G401 (cell line): ENCODE results near the gene C1RL. TPM values are rescaled to one million over a fixed set of nuclear protein-coding genes. Genes with fewer than 3 reads are reported as not detected.

Source experiments
- DNase-seq: peaks from one replicate; pipeline ENCODE4 v3.0.0-alpha.2; 2015; ENCODE audit warnings: low spot score
- in situ Hi-C: cut with HindIII; loops from 2 replicates; pipeline ENCODE4 v1.10.0; 2016; ENCODE audit warnings: low sequenced_read_pairs, mixed read lengths
- total RNA-seq: library from RNA; depleted of rRNA; stranded (reverse); fragments of >200 nt; shearing (Covaris generic); gene quantifications from 2 replicates; pipeline ENCODE4 v1.2.3, GENCODE V29; 2014

The C1RL gene
- total RNA-seq, 1 experiment from 2014 or later = 5.4 TPM

DNA sequence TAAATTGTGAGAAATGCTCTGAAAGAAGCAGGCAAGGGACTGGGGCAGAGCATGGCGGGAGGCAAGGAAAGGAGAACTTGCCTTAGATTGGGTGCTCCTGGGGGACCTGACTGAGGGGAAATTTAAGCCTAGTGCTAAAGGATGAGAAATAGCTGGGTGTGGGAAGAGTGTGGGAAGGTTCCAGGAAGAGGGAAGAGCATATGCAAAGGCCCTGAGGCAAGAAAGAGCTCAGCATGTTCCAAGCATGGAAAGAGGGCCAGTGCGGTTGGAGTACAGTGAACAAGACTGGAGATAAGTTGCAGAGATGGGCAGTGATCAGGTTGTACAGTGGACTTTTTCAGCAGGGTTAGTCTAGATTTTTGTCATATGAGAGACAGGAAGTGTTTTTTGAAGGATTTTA lies 30.2 kb upstream of the C1RL start:
- in situ Hi-C loops = no loop called here
- DNase-seq = no peak

DNA sequence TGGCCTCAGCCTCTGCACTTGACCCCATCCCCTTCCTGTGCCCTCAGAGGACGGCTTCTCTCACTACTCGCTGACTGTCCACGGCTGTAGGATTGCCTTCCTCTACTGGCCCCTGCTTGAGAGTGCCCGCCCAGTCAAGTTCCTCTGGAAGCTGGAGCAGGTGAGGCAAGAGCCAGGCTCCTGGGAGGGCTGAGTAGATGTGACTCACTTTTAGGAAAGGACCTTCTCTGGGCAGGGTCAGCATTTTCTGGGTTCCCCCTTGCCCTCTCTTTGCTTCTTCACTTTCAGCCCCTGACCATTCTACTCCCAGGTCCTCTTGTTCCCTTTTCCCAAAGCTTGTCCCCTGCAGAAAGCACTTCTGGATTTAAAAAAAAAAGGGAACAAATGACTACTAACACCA lies 28.9 kb upstream of the C1RL start:
- in situ Hi-C loops = no loop called here

DNA sequence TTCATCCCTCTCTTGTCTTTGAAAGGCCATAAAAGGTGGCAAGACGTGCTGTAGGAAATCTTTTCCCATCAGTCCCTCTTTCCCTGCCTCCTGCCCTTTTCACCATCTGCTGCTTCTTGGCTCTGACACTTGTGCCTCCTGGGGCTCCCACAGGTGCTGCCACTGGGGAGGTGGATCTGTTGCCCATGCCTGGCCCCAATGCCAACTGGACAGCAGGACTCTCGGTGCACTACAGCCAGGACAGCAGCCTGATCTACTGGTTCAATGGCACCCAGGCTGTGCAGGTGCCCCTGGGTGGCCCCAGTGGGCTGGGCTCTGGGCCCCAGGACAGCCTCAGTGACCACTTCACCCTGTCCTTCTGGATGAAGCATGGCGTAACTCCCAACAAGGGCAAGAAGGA lies 27.7 kb upstream of the C1RL start:
- in situ Hi-C loops = no loop called here

More for the DNA sequence above, 28.9 kb upstream of the C1RL start:
- no peak for DNase-seq

GRCh38 chr12:7136071-7136470 lies 27.1 kb upstream of the C1RL start:
- DNase-seq = peak; percentile 72
- in situ Hi-C loops = no loop called here

More for the DNA sequence above, 27.7 kb upstream of the C1RL start:
- DNase-seq = peak; percentile 90

GRCh38 chr12:7134396-7135166 lies 25.6 kb upstream of the C1RL start:
- in situ Hi-C loops = no loop called here
- DNase-seq = peak; percentile 62

DNA sequence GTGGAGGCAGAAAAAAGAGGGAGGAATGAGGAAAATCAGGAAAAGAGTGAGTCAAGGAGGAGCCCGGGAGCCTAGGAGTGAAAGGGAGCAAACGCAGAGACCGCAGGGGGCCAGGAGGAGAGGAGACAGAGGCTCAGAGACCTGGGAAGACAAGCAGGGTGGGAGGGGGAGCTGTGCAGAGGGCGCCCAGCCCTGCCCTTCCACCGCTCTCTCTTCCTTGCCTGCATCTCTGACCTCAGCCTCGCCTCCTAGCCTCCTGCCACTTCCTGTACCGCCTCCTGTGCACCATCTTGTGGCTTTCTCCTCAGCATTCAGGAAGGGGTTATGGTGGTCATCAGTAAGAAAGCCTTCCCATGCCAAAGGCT lies 22.5 kb upstream of the C1RL start:
- in situ Hi-C loops = no loop called here
- DNase-seq = peak; percentile 58

DNA sequence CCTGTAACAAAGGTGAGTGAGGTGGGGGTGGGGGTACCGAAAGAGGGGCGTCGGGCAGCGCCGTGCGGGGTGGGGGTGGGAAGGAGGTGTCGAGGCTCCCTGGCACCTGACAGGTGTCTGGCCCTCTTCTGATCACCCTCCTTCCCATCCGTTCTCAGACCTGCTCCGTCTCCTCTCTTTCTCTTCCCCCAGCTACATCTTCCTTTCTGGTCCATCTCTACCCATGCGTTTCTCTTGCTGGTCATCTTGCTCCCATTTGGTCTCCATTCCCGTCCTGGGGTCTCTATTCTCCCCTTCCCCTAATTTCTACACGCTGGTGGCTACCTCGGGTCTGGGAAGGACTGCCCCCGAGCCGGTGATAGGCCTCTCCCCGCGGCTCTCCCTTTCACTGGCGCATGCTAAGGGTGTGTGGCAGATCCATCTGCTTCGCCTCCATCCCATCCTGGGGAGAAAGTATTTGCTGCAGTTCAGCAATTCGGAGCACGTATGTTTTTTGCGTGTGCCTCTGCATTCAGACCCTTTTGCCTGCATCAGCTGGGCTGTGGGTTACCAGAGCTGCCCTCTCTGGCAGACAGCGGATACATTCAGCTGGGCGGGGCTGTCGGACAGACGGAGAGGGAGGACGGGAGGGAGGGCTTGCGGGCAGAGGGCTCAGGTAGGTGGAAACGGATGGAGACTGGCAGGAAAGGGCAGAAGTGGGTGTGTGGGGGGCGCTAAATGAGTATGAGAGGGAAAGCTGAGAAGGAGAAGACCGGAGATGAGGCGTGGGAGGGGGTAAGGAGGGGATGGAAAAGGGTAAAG lies 21.9 kb upstream of the C1RL start:
- peak; percentile 88 for DNase-seq

DNA sequence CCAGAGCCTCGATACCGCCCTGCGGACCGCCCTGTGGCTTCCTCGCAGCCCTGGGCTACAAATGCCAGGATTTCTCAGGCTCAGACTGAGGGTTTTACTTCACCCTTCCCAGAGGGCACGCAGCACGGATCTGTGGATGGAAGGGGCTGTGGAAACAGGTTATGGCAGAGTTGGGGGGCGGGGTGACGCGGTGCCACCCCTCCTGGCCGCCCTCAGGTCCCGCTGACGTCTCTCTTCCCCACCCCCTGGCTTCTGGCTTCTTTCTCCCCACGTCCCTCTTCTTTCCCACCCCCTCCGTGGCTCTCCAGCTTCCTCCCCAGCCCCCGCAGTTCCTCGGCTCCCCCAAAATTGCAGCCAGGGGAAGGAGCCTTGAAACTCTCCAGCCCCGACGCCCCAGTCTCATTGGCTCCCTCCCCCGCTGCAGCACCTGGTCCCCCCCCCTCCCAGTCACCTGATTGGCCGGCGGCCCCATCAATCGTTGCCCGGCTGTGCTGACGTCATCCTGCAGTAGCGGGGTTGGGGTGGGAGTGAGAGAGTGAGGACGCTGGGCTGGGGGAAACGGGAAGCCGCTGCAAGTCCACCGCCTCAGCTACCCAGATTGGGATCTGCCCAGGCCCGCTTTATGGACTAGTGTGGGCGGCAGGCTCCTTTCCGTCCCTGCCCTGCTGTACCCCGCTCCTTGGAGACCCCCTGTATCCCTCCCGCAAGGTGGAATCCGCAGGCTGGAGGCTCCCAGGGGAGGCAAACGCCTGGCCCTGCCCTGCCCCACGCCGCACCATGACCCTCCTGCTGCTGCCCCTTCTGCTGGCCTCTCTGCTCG lies 21.1 kb upstream of the C1RL start, which contains the start of gene CLSTN3:
Gene CLSTN3 (plus strand): TSS at position 500 of the 820 bp plus-strand sequence. CDS start 278 bp downstream, at position 778.
- peak; percentile 87 for DNase-seq
- in situ Hi-C loops = no loop called here

More for the DNA sequence above, 21.9 kb upstream of the C1RL start:
- in situ Hi-C loops = no loop called here

DNA sequence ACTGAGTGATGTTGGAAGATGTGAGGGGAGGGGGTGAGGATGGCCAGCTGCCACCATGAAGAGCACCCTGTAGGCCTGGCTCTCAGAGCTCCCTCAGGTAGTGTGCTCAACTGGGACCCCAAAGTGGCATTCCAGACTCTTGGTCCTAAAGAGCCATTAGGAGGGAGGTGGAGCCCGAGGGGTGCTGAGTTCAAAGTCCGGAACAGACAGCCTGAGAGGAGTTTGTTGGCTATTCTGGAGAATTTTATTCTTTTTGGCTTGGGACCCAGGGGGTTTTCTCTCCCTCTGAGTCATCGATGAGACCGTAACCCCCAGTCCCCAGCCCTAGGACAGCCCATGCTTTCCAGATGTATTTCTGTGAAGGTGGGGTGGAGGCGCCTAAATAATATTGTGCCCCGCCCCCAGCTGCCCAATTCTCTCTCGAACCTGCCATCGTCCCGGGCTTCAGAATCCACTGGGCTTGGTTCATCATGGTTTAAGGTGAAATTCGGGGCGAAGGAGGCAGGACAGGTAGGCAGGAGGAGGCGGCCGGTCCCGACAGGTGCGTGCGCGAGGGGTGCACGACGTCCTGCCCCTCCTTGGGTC lies 20.4 kb upstream of the C1RL start:
- in situ Hi-C loops = no loop called here

DNA sequence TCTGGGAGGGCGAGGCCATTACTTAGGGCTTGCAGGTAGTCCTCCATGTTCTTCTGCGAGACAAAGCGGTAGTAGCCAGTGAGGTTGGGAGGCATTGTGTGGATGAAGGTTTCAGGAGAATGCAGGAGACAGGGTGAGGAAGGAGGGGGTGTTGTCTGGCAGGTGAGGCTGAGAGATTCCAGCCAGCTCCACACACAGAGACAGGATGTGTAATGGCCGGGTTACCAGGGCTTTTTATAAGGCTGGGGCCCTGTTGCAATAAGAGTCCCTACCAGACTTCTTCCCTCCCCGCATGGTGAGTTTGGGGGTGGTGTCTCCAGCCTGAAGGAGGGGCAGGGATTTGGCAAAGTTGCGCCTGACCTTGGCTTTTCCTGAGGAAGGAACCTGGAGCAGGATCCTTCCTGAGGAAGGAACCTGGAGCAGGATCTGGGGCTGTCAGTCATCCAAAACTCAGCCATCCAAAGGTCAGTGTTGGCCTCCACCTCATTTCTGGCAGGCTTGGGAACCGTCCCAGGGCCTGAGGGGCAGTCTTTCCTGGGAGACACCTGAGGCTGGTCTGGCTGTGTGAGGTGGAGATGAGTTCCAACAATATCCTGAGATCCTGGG lies 19.8 kb upstream of the C1RL start, which contains the start of gene RBP5:
Gene RBP5 (minus strand): TSS at position 209 of the 606 bp plus-strand sequence. CDS start 114 bp downstream, at position 95.
- in situ Hi-C loops = no loop called here
- DNase-seq = no peak

More for the DNA sequence above, 20.4 kb upstream of the C1RL start:
- peak; percentile 37 for DNase-seq

DNA sequence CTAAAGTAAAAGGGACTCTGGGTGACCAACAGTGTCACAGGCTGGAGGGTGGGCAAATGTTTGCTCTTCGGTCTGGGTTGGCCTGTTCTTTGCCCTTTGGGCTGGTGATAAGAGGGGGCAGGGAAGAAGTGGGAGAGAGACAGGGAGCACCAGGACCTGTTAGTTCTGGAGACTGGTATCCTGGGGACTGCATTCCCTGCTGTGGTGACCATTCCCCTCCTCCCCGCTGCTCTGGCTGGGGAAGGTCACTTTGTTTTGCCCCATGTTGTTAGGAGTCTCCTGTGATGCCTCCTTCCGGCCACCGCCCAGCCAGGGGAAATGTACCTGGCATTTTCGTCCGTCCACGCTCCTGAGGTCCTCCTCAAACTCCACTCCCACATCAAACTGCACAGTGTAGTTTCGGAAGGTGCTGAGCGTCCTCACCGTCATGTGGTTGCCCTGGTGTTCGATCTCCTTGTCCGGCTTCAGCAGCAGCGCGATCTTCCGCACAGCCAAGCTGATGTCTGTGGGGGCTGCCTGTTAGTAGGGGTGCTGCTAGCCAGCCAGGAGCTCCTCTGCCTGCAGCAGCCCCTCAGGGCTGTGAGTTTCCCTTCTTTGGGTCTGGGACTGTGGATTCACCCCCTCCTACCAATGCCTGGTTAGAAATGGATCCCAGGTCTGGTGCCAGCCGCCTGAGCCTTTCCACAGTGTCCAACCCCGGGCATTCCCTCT lies 19.1 kb upstream of the C1RL start:
- in situ Hi-C loops = no loop called here
- no peak for DNase-seq

GRCh38 chr12:7125632-7126227 lies 16.7 kb upstream of the C1RL start:
- in situ Hi-C loops = no loop called here
- no peak for DNase-seq

DNA sequence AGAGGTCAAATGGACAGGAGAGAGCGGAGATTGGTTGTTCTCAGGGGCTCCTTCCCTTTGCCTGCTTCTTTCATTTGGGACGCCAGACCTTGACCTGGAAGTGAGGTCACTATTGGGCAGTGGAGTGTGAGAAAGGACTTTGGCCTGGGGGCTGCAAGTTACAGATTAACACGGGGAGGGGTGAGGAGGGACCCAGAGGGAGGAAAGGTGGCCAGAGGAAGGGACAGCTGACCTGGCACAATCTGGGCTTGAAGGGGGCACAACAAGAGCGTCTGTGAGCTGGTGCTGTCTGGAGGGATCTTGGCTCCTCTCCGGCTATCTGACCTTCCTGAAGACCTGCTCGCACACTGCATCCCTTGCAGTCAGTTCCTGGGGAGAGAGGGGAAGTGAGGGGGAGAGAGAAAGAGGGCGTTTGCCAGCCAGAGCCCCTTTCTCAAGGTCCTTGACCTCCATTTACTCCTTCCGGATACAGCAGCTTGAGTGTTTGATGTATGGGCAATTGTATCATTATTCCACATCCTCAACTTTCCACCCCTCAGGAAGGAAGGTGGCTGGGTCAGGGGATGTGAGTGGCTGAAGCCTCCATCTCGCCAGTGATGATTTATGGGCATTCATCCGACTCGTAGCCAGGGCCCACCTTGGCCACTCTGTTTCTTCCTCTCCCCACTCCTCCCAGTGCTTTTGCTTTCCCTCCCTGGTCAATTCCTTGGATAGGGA lies 14.9 kb upstream of the C1RL start:
- in situ Hi-C loops = no loop called here
- no peak for DNase-seq

GRCh38 chr12:7122811-7123769 lies 14.1 kb upstream of the C1RL start:
- in situ Hi-C loops = no loop called here
- DNase-seq = no peak

DNA sequence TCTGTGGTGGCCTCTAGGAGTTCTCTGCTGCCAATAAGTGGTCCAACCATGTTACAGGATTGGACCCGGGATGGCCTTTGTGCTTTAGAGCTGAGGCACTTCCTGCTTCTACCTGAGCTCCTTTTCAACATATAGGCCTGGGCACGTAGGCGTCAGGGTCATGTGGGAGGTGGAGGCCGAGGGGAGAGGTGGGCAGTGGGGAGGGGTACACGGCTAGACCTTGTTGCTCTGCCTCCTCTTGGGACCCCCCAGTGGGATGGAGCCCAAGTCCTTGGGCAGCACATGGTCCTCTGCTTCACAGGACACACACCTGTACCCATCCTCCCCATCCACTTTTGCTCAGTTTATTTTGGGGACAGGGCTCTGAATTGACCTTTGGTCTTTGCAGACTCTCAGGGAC lies 12.3 kb upstream of the C1RL start:
- DNase-seq = no peak
- in situ Hi-C loops = no loop called here

- in situ Hi-C loops = no loop called here
- DNase-seq = no peak
Observed at GRCh38 chr12:7120166-7120565, 11.2 kb upstream of the C1RL start.
